CD1c-positive myeloid dendritic cell (primary cell): ENCODE measurements around the gene TRIM32.
"Not testable (repeated sequence)": the region's sequence is repeated elsewhere in the genome, so short reads cannot be mapped to it uniquely, and the experiment has no call there.

ENCODE experiments used
- DNase-seq: peaks from one replicate; pipeline ENCODE4 v3.0.0-alpha.2; 2016; ENCODE audit errors: extremely low spot score

TRIM32 gene

GRCh38 chr9:116674210-116674980 is 12.7 kb upstream of the TRIM32 start:
- no peak for DNase-seq

- DNase-seq = no peak
These were observed 3.6 kb upstream of the TRIM32 start for GRCh38 chr9:116683535-116683934.

GRCh38 chr9:116685166-116685565 is 1.9 kb upstream of the TRIM32 start:
- no peak for DNase-seq

GRCh38 chr9:116686135-116686534 is 970 bp upstream of the TRIM32 start:
- DNase-seq = no peak

GRCh38 chr9:116686693-116687073 is 422 bp upstream of the TRIM32 start:
- no peak for DNase-seq

DNA sequence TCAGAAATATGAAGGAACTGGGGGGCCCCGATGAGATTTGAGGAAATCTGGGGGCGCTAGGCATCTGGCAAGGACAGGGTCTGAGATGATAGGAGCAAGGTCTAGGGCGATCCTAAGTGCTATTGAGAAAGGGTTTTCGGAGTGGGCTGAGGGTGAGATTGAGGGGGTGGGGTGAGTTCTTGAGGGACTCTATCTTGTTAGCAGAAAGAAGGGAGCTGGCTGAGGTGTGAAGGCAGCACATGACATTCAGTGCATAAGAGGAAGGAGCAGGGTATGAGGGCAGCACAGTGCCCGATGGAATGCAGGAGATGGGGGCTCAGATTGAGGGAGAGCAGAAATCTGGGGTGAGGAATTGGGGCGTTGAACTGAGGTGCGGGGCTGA is 640 bp downstream of the TRIM32 start:
- no peak for DNase-seq

- no peak for DNase-seq
These were observed 1.8 kb downstream of the TRIM32 start for GRCh38 chr9:116688806-116689485.

- no peak for DNase-seq
These were observed 2.5 kb downstream of the TRIM32 start for GRCh38 chr9:116689486-116690032.

- DNase-seq = not testable (repeated sequence)
These were observed 3.7 kb downstream of the TRIM32 start for GRCh38 chr9:116690805-116691204.

DNA sequence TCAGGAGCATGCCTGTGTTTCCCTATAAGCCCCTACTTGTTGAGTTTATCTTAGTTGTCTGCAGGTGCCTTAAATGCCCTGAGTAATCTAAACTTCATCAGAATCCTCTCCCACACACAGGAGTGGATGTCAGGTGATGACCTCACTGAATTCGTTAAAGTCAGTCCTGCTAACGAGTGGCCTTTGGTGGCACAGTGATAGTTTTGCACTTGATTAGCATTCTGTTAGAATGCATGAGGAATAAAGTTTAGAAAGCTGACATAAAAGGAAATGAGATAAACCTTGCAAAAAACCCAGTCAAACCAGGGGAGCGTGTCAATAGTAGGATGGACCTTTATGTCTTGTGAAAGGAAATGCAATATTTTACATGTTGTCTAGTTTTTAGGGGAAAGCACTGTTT is 4.5 kb downstream of the TRIM32 start:
- no peak for DNase-seq

DNA sequence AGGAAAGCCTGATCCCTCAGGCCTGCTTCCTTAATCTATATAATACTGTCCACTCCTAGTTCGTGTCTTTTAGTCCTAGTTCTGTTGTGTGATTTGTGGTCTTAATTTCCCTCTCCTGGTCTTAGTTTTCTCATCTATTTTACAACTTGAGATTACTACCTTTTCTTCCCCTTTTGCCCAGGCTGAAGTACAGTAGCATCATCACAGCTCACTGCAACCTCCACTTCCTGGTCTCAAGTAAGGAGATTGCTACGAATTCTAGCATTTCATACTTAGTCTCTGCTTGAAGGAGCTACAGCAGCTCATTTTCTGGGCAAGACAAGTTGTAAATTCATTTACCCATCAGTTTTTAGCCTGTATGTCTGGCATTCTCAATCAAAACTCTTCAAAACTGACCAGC is 5.5 kb downstream of the TRIM32 start:
- no peak for DNase-seq

- DNase-seq = no peak
These were observed 6.2 kb downstream of the TRIM32 start for GRCh38 chr9:116693233-116693731.

DNA sequence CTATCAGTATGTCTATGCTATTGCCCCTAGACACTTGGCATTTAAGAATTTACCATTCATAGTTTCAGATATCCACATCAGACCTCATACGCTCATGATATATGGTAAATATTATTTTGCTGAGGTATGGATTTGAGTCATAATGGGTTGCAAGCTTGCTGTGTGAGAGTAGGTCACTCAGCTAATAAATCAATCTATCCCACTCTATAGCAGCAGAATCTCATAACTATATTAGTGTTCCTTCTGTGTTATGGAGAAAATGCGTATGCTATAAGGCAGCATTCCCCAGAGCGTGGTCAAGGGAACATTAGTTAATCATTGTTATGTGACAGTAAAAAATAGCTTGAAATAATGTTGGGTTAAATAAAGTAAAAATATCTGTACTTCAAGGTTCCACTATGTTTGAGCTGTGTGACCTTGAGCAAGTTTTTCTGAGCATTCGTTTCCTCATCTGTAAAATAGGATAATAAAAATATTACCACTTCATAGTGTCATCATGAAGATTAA is 7.7 kb downstream of the TRIM32 start:
- DNase-seq = no peak

GRCh38 chr9:116695438-116695837 is 8.3 kb downstream of the TRIM32 start:
- DNase-seq = no peak

DNA sequence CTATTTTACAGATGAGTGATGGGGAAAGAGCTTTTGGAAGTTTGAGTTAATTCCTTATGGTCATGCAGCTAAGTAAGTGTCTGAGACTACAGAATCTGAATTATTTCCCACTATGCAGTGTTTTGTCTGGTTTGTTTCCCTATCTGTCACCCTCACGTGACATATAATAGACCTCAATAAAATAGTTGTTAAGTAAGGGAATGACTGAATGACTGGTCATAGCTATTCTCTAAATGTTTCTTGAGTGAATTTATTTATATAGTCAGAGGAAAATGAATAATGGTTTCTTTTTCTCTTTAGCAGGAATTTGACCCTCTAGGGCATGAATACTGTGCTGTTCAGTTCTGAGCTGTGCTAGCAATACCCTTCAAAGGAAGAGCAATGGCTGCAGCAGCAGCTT is 10.3 kb downstream of the TRIM32 start:
- DNase-seq = no peak

DNA sequence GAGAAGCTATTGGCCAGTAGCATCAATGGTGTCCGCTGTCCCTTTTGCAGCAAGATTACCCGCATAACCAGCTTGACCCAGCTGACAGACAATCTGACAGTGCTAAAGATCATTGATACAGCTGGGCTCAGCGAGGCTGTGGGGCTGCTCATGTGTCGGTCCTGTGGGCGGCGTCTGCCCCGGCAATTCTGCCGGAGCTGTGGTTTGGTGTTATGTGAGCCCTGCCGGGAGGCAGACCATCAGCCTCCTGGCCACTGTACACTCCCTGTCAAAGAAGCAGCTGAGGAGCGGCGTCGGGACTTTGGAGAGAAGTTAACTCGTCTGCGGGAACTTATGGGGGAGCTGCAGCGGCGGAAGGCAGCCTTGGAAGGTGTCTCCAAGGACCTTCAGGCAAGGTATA is 10.8 kb downstream of the TRIM32 start:
- DNase-seq = no peak

DNA sequence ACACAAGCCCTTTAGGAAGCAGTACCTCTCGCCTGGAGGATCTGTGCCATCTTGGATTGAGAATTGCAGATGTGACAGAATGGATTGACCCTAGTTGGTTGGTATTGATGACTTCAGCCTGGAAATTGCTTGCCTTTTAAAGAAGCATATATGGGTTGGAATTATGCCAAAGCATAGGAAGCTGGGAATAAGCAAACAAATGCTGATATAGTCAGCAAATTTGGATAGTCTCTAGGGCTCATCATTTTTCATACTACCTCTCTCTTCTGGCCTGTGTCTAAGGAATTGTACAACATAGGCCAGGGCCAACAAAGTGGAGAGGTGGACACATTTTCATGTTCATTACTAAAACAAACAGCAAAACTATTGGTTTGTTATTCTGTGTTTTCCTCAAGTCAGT is 13.2 kb downstream of the TRIM32 start:
- no peak for DNase-seq

DNA sequence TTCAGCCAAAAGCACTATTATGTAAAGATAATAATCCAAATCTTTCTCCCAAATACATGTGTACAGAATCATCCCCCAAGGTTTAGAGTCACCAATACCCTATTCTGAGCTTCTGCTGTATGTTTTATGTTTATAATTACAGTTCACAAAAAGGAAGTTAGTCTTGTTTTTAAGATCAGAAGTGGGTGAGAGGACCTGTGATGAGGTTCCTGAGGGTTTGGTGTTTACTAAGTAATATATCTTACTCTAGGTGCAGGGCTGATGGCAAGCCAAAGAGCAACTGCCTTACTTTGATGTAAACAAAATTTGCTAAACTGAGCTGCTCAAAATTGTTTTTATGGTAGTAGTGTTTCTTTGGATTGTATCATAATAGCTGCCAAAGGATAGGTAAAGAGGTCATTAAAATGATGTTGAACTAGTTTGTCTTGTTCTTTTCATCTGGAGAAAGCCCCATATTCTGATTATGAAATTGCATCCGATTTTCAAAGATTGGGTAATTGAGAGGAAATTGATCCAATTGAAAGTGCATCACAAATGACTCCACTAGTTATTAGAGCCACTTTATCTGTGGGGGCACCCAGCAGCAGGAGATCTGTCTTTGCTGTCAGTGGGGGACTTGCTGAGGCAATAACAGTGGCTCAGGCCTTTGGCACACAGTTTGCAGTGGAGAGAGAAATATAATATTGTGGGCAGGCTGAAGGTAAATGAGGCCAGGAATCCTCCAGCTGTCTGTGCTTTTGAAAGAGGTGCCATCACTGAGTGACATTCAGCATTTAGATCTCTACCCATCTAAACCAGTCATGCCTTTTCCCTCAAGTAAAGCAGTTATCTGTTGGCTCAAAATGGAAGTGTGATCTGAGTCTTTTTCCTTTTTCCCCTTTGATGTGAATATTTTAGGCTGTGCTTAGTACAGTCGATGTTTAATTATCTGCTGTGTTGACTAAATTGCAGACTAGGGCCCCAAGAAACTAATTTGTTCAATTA is 14.1 kb downstream of the TRIM32 start:
- no peak for DNase-seq

GRCh38 chr9:116701940-116702642 is 15.0 kb downstream of the TRIM32 start:
- no peak for DNase-seq

GRCh38 chr9:116703634-116704033 is 16.5 kb downstream of the TRIM32 start:
- no peak for DNase-seq

DNA sequence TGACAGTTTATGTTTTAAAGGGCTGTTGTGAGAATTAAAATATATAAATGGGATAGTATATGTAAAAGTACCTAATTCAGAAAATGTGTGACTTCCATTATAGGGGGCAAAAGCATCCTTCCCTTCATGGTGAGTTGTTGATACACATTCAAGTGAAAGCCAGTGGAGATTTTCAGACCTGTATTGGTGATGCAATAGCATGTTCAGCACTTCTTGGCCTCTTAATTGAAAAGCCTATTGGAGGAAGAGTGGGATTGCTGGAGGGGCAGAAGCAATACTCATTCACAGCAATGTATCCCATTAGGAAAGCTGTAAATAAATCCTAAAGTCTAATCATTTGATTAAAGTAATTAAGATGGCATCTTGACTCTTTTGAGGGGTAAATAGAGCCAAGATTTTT is 17.4 kb downstream of the TRIM32 start:
- DNase-seq = no peak
